Measurements from ENCODE around the gene MOV10. TPM values are rescaled to one million over a fixed set of nuclear protein-coding genes. Genes with fewer than 3 reads are reported as not detected.

The MOV10 gene
- total RNA-seq, 6 experiments from 2014 or later = 61.6 to 86.0 (median 83.5) TPM

- Mint-ChIP-seq H3K36me3 (ENCODE audit: low read depth) (peaks cover 9% of the 10 kb centered on the region), H3K27me3 (ENCODE audit: insufficient read depth) (peaks cover 6% of the 10 kb centered on the region), H3K27ac (peak overlapping the region; percentile 8), H3K4me1 (ENCODE audit: low read depth) (peaks cover 43% of the 10 kb centered on the region), H3K4me3 (peak overlapping the region; percentile 92), H3K9me3 (no peaks in the 10 kb centered on the region)
- TF ChIP-seq CTCF (IDR thresholded peaks at IDR 0.05) = peak; percentile 90
- peak; percentile 77 for DNase-seq
Observed at GRCh38 chr1:112707221-112708001, 33.0 kb downstream of the MOV10 start.

- Mint-ChIP-seq H3K27me3 (ENCODE audit: insufficient read depth) (peaks cover 6% of the 10 kb centered on the region), H3K4me3 (peak overlapping the region; percentile 92)
- DNase-seq = no peak
Observed at GRCh38 chr1:112708002-112708448, 33.6 kb downstream of the MOV10 start.

GRCh38 chr1:112708489-112708888 lies 34.0 kb downstream of the MOV10 start:
- no peak overlapping the region for H3K4me3 Mint-ChIP-seq
- H3K27ac Mint-ChIP-seq = no peak overlapping the region
- no peak for DNase-seq
- TF ChIP-seq CTCF (IDR thresholded peaks at IDR 0.05) = no peak
- H3K36me3 Mint-ChIP-seq (ENCODE audit: low read depth) = no peaks in the 10 kb centered on the region
- H3K4me1 Mint-ChIP-seq (ENCODE audit: low read depth) = peaks cover 32% of the 10 kb centered on the region
- H3K27me3 Mint-ChIP-seq (ENCODE audit: insufficient read depth) = peaks cover 6% of the 10 kb centered on the region
- H3K9me3 Mint-ChIP-seq = no peaks in the 10 kb centered on the region

More at GRCh38 chr1:112708002-112708448, 33.6 kb downstream of the MOV10 start:
- 0 out of 2 replicates have a peak overlapping the region, but pooled peaks have one; percentile 16 for H3K27ac Mint-ChIP-seq
- TF ChIP-seq CTCF (IDR thresholded peaks at IDR 0.05) = no peak
- peaks cover 3% of the 10 kb centered on the region for H3K36me3 Mint-ChIP-seq (ENCODE audit: low read depth)
- H3K9me3 Mint-ChIP-seq = no peaks in the 10 kb centered on the region
- H3K4me1 Mint-ChIP-seq (ENCODE audit: low read depth) = peaks cover 37% of the 10 kb centered on the region

GRCh38 chr1:112710159-112710558 lies 35.7 kb downstream of the MOV10 start:
- H3K4me1 Mint-ChIP-seq (ENCODE audit: low read depth) = peaks cover 23% of the 10 kb centered on the region
- no peaks in the 10 kb centered on the region for H3K36me3 Mint-ChIP-seq (ENCODE audit: low read depth)
- no peak overlapping the region for H3K4me3 Mint-ChIP-seq
- no peak for TF ChIP-seq CTCF (IDR thresholded peaks at IDR 0.05)
- DNase-seq = no peak
- no peak overlapping the region for H3K27ac Mint-ChIP-seq
- H3K27me3 Mint-ChIP-seq (ENCODE audit: insufficient read depth) = peaks cover 5% of the 10 kb centered on the region
- no peaks in the 10 kb centered on the region for H3K9me3 Mint-ChIP-seq

- no peak for TF ChIP-seq CTCF (IDR thresholded peaks at IDR 0.05)
- DNase-seq = no peak
- Mint-ChIP-seq H3K36me3 (ENCODE audit: low read depth) (no peaks in the 10 kb centered on the region), H3K4me1 (ENCODE audit: low read depth) (peaks cover 19% of the 10 kb centered on the region), H3K4me3 (no peak overlapping the region), H3K9me3 (no peaks in the 10 kb centered on the region), H3K27me3 (ENCODE audit: insufficient read depth) (peaks cover under 1% of the 10 kb centered on the region), H3K27ac (no peak overlapping the region)
Observed at GRCh38 chr1:112710586-112710985, 36.1 kb downstream of the MOV10 start.
